Measurements from ENCODE around the gene PRC1.

DNA sequence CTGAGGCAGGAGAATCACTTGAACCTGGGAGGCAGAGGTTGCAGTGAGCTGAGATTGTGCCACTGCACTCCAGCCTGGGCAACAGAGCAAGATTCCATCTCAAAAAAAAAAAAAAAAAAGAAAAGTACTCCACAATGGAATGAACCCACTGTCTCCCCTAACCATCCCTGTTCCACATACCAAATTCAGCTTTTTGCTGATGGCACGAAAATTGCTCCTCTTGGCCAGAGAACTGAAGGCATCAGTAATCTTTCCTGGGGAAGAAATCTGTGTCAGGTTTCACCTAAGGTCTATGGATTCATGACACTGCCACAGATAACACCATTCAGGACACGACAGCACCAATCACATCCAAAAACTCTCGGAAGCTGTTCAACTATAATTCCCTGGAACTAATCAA is 6.9 kb upstream of the PRC1 start:
- no peak for TF ChIP-seq ZFX (IDR thresholded peaks at IDR 0.05; ENCODE audit: borderline replicate concordance)
- TF ChIP-seq, protein P1, sequence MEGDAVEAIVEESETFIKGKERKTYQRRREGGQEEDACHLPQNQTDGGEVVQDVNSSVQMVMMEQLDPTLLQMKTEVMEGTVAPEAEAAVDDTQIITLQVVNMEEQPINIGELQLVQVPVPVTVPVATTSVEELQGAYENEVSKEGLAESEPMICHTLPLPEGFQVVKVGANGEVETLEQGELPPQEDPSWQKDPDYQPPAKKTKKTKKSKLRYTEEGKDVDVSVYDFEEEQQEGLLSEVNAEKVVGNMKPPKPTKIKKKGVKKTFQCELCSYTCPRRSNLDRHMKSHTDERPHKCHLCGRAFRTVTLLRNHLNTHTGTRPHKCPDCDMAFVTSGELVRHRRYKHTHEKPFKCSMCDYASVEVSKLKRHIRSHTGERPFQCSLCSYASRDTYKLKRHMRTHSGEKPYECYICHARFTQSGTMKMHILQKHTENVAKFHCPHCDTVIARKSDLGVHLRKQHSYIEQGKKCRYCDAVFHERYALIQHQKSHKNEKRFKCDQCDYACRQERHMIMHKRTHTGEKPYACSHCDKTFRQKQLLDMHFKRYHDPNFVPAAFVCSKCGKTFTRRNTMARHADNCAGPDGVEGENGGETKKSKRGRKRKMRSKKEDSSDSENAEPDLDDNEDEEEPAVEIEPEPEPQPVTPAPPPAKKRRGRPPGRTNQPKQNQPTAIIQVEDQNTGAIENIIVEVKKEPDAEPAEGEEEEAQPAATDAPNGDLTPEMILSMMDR (IDR thresholded peaks at IDR 0.05): no peak

Measured in 22Rv1 (cell line).